Measurements from ENCODE around the gene MKI67. TPM values are rescaled to one million over a fixed set of nuclear protein-coding genes. Genes with fewer than 3 reads are reported as not detected.
A peak's percentile ranks its signal among the peaks of the same experiment; 100 is the strongest.

MKI67 gene
- total RNA-seq, 3 donors from 2014 or later (not counting 1 experiment from before 2014, with no cell fraction given) = 5.3 to 10.0 (median 6.8) TPM

GRCh38 chr10:128049226-128050120 is 76.8 kb downstream of the MKI67 start:
- TF ChIP-seq CTCF (IDR thresholded peaks at IDR 0.05) = no peak
- intact Hi-C loops (cut with micrococcal nuclease) = no loop called here
- Histone ChIP-seq H3K36me3 (ENCODE audit: control insufficient read depth, insufficient read depth, low read length) (peaks cover 40% of the 10 kb centered on the region), H3K4me3 (ENCODE audit: low read length) (peak overlapping the region; percentile 61), H3K9me3 (ENCODE audit: control insufficient read depth, insufficient read depth, low read length) (no peaks in the 10 kb centered on the region), H3K4me1 (ENCODE audit: control insufficient read depth, insufficient read depth, low read length) (peaks cover 91% of the 10 kb centered on the region), H3K27me3 (ENCODE audit: control insufficient read depth, insufficient read depth, low read length) (no peaks in the 10 kb centered on the region), H3K27ac (ENCODE audit: low read length) (peak overlapping the region; percentile 96)
- 73% methylated on average over 22 of the region's 23 CpGs for WGBS (ENCODE audit: insufficient coverage)
- H3K27me3 Mint-ChIP-seq (ENCODE audit: low read depth in 2 of 2) = no peaks in the 10 kb centered on the region
- peak overlapping the region; percentile 97 to 99 for H3K27ac Mint-ChIP-seq
- DNase-seq (no peak), ATAC-seq (peak in 1 of 3 donors; percentile 3)
- no peaks in the 10 kb centered on the region for H3K9me3 Mint-ChIP-seq
- H3K36me3 Mint-ChIP-seq = peaks cover 9% of the 10 kb centered on the region
- peak overlapping the region; percentile 96 for H3K4me3 Mint-ChIP-seq
- H3K4me1 Mint-ChIP-seq = peaks cover 66 to 85% of the 10 kb centered on the region in 2 donors

- H3K4me1 ChIP-seq (ENCODE audit: control insufficient read depth, insufficient read depth, low read length) = peaks cover 85% of the 10 kb centered on the region
- H3K36me3 Mint-ChIP-seq = peaks cover 9% of the 10 kb centered on the region
Measured at GRCh38 chr10:128048819-128049210, 77.4 kb downstream of the MKI67 start.

GRCh38 chr10:128047991-128048818 is 78.0 kb downstream of the MKI67 start:
- H3K4me1 ChIP-seq (ENCODE audit: control insufficient read depth, insufficient read depth, low read length) = peaks cover 80% of the 10 kb centered on the region
- Mint-ChIP-seq H3K27me3 (ENCODE audit: low read depth in 2 of 2) (no peaks in the 10 kb centered on the region), H3K4me3 (peak overlapping the region; percentile 96), H3K4me1 (peaks cover 62 to 78% of the 10 kb centered on the region in 2 donors), H3K9me3 (no peaks in the 10 kb centered on the region), H3K27ac (peak overlapping the region; percentile 97 to 99), H3K36me3 (peaks cover 9% of the 10 kb centered on the region)
- intact Hi-C loops (cut with micrococcal nuclease) = loop anchor here (1.0 kb wide), 4 partner anchors 11 to 57 kb away; no protein-coding TSS in a partner anchor
- peak in 1 of 2 donors; percentile 68 for DNase-seq
- no peak for TF ChIP-seq CTCF (IDR thresholded peaks at IDR 0.05)
- H3K4me3 ChIP-seq (ENCODE audit: low read length) = peak overlapping the region; percentile 61
- no peaks in the 10 kb centered on the region for H3K27me3 ChIP-seq (ENCODE audit: control insufficient read depth, insufficient read depth, low read length)
- H3K9me3 ChIP-seq (ENCODE audit: control insufficient read depth, insufficient read depth, low read length) = no peaks in the 10 kb centered on the region
- H3K27ac ChIP-seq (ENCODE audit: low read length) = peak overlapping the region; percentile 96
- ATAC-seq = peak; percentile 55 to 77 (median 65)
- under 1% methylated on average over 20 of the region's 21 CpGs for WGBS (ENCODE audit: insufficient coverage)
- peaks cover 33% of the 10 kb centered on the region for H3K36me3 ChIP-seq (ENCODE audit: control insufficient read depth, insufficient read depth, low read length)

More at GRCh38 chr10:128048819-128049210, 77.4 kb downstream of the MKI67 start:
- Histone ChIP-seq H3K4me3 (ENCODE audit: low read length) (peak overlapping the region; percentile 61), H3K27me3 (ENCODE audit: control insufficient read depth, insufficient read depth, low read length) (no peaks in the 10 kb centered on the region), H3K36me3 (ENCODE audit: control insufficient read depth, insufficient read depth, low read length) (peaks cover 36% of the 10 kb centered on the region), H3K27ac (ENCODE audit: low read length) (peak overlapping the region; percentile 96), H3K9me3 (ENCODE audit: control insufficient read depth, insufficient read depth, low read length) (no peaks in the 10 kb centered on the region)
- intact Hi-C loops (cut with micrococcal nuclease) = loop anchor here (1.0 kb wide), 3 partner anchors 10 to 58 kb away; no protein-coding TSS in a partner anchor
- no peak for ATAC-seq
- H3K27me3 Mint-ChIP-seq (ENCODE audit: low read depth in 2 of 2) = no peaks in the 10 kb centered on the region
- H3K27ac Mint-ChIP-seq = peak overlapping the region; percentile 97 to 99
- H3K4me1 Mint-ChIP-seq = peaks cover 62 to 79% of the 10 kb centered on the region in 2 donors
- WGBS (ENCODE audit: insufficient coverage) = 78% methylated on average over 3 of the region's 6 CpGs
- TF ChIP-seq CTCF (IDR thresholded peaks at IDR 0.05) = no peak
- H3K4me3 Mint-ChIP-seq = peak overlapping the region; percentile 96
- H3K9me3 Mint-ChIP-seq = no peaks in the 10 kb centered on the region
- no peak for DNase-seq
